ENCODE results near the gene INSRR.

DNA sequence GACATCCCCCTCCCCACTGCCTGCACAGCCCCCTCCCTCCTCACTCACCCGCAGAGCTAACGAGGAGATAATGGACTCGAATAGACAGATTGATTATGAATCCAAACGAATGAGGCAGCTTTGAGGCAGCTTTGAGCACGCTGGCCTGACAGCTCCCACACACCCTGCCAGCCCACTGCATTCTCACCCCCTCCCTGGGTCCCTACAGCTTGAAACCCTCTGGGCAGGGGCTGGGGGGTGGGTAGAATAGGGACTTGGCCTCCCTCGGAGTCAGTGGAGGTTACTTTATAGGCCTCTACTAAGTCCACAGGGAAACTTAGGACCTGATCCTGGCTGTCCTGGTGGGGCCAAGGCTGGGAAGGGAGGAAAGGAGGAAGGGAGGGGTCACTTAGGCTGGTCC is 3.7 kb upstream of the INSRR start:
- TF ChIP-seq, protein P1, sequence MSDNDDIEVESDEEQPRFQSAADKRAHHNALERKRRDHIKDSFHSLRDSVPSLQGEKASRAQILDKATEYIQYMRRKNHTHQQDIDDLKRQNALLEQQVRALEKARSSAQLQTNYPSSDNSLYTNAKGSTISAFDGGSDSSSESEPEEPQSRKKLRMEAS (IDR thresholded peaks at IDR 0.05), result no peak
- TF ChIP-seq EP300 (IDR thresholded peaks at IDR 0.05; ENCODE audit: borderline replicate concordance) (no peak), ZBTB7A (IDR thresholded peaks at IDR 0.05; ENCODE audit: low read depth) (no peak)
